SU-DHL-6 (cell line): ENCODE results near the gene MUC13.

Experiments
- EZH2phosphoT487 ChIP-seq: fragments of 200-600 bp; sonication (generic), shearing (Covaris generic); conservative IDR thresholded peaks from 2 replicates; pipeline ENCODE4 v1.6.1; 2018; ENCODE audit warnings: mild to moderate bottlenecking, antibody characterized with exemption, low read length, moderate library complexity, mixed read lengths
- TF ChIP-seq, protein P1 (sequence below): fragments of 200-600 bp; sonication (generic); IDR thresholded peaks from one replicate; pipeline ENCODE4 v1.5.1; 2017; ENCODE audit warnings: antibody characterized with exemption, mild to moderate bottlenecking, low read length, moderate library complexity; ENCODE audit not compliant: insufficient read depth, poor library complexity, severe bottlenecking

DNA sequence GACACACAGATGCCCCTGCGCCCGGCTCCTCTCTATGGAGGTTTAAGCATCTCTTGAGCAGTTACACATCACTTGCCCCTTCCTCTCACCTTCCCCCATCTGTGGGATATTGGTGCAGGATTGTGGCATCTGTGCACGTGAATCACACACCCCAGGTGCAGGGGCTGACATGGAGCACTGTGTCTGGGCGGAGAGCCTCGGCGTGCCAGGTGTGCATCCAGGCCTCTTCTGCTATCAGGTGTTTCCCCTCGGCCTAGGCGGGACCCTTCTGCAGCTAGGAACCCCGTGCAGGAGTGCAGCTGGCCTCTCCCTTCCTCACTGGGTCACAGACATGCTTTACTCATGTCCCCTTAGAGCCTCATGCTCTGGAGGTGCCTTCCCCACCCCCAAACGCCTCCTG lies 33.4 kb upstream of the MUC13 start:
- TF ChIP-seq, protein P1, sequence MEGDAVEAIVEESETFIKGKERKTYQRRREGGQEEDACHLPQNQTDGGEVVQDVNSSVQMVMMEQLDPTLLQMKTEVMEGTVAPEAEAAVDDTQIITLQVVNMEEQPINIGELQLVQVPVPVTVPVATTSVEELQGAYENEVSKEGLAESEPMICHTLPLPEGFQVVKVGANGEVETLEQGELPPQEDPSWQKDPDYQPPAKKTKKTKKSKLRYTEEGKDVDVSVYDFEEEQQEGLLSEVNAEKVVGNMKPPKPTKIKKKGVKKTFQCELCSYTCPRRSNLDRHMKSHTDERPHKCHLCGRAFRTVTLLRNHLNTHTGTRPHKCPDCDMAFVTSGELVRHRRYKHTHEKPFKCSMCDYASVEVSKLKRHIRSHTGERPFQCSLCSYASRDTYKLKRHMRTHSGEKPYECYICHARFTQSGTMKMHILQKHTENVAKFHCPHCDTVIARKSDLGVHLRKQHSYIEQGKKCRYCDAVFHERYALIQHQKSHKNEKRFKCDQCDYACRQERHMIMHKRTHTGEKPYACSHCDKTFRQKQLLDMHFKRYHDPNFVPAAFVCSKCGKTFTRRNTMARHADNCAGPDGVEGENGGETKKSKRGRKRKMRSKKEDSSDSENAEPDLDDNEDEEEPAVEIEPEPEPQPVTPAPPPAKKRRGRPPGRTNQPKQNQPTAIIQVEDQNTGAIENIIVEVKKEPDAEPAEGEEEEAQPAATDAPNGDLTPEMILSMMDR = no peak
- no peak for TF ChIP-seq EZH2phosphoT487
